ENCODE results near the gene MTCL1.
"Not testable (repeated sequence)": the region's sequence is repeated elsewhere in the genome, so short reads cannot be mapped to it uniquely, and the experiment has no call there.

The MTCL1 gene

DNA sequence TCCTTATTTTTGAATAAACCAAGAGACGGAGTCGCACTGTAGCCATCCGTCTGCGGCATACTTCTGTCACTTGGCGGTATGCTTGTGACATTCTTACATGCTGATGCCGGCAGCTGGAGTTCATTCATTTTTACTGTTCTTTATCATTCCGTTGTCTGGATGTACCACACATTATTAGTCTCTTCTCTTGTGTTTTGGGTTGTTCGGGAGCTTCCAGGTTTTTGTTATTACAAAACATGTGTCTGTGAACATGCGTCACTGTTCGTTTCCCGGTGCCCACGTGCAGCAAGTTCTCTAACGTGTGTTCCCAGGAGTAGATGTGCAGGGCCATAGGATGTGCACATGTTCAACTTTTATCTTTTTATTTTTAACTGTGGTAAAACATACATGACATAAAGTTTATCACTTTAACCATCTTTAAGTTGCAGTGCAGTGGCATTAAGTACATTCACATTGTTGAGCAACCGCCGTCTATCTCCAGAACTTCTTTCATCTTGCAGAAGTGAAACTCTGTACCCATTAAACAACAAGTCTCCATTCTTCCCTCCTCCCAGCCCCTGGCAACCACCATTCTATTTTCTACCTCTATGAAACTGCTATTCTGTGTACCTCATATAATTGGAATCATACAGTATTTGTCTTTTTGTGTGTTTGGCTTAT, 40.1 kb downstream of the MTCL1 start:
- no peak for DNase-seq

- no peak for DNase-seq
Observed at GRCh38 chr18:8747440-8747937, 42.1 kb downstream of the MTCL1 start.

DNA sequence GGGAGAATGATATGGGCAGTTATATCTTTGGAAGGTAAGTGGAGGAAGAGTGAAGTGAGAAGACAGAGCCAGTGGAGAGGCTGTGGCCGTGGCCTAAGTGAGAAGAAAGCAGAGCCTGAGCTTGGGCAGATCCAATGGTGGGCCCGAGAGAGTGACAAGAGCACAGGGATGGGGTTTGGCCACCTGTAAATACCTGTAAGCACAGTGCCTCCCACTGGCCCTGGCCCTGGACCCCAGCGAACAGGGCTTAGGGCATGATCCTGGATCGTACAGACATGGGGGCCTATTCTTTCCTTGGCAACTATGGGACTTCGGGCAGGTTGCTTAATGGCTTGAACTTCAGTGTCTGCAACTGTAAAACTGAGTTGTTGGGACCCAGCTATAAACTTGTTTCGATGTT, 44.1 kb downstream of the MTCL1 start:
- DNase-seq: no peak

GRCh38 chr18:8750954-8751415, 45.6 kb downstream of the MTCL1 start:
- no peak for DNase-seq

- DNase-seq: no peak
Observed at GRCh38 chr18:8751692-8752091, 46.3 kb downstream of the MTCL1 start.

DNA sequence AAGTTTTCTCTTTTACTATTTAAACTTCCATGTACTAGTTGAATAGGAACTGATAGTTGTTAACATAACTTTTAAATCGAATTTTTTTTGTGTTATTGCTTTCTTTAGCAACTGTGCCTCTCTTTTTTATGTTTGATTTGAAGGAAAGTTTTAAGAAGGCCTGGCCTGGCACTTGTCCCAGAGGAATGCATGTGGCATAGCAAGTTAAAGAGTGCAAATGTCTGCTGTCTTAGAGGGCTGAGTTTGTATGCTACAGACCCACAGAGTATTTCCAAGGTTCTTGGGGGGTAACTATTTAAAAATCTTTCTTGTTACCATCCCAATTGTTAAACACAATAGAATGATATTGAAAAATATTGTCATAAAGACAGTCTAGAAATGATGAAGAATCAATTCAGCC, 47.0 kb downstream of the MTCL1 start:
- no peak for DNase-seq

DNA sequence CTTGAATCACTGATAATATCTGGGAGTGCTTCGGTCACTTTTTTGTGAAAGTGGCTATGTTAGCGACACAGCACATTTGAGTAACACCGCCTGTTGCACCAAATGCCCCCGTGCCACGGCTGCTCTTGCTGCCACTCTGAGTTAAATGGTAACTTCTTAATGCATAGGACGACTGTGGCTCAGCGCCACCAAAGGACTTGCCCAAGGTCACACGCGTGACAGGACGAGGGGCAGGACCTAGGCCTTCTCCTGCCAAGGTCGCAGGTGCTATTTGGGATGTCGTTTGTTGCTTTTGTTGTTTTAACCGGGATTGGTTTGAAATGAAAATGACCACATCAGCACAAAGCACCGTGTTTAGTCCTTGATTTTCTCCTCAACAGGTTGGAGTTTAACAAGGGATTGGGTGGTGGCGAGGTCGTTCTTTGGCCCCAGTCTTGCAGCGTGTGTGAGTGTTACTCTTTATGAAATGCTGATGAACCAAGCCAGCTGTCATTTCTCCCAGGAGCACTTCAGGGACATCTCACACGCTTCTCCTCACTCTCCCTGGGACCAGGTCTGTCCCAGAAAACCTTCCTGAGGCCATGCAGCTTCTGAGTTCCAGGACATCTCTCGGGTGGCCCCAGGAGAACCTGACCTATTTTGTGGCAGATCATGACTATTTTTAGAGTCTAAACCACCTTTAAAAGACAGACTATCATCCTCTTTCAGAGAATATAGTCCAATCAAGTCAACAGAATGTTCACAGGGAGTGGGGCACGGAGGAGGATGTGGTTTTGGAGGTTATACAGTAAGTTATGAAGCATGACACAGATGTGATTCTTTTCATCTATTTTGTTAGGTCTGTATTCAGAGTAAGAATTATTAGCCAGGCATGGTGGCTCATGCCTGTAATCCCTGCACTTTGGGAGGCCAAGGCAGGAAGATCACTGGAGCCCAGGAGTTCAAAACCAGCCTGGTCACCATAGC, 49.9 kb downstream of the MTCL1 start:
- DNase-seq: peak; percentile 10

DNA sequence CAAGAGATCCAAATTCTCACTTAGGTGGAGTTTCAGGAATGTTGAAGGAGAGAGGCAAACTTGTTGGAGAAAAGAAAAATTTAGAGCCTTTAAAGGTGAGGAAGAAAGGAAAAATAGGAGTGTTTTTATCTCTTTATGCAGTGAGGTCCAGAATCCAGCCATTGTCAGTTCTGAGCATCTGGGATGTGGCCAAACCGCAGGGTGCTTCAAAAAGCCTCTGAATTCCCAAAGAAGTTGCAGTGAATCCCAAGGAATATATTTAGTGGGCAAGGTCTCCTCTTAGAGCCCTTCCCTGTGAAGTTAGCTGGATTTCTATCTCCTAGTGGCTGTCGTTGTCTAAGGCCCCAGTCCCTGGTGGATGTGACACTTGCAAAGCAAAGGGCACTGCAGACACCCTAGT, 51.2 kb downstream of the MTCL1 start:
- no peak for DNase-seq

- no peak for DNase-seq
Observed at GRCh38 chr18:8757396-8757997, 52.1 kb downstream of the MTCL1 start.

DNA sequence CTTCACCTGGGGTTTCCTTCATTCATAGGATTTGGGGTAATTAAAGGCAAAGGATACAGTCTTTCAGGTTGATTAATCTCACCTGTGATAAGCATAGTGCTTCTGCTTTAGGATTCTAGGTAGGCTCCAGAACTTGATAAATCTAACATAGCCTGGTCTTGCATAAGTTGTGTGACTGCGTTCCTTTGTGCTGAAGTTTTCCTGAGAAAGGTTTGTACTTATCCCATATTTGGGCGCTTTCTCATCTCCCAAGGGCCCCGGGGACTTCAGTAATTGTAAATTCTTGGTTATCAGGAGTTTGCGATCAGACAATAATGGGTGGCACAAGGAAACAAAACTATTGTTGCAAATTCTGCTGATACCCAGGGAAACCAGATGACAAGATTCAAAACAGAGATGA, 53.1 kb downstream of the MTCL1 start:
- DNase-seq: no peak

DNA sequence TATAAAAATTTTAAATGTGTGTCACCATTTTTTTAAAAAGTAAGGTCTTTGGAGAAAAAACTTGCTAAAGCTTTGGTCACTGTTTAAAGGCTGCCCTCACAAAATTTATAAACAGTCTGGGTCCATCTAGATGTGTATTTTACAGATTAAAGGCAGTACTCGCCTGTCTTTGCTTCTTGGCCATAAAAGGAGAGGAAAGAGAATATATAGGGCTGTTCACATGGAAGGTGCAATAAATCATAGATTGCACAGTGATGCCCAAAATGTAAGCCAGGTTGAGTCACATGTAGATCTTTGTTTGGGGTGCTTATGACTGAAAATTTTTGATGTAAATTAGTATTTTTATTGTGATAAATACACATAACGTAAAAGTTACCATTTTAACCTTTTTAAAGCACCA, 55.6 kb downstream of the MTCL1 start:
- DNase-seq: no peak

DNA sequence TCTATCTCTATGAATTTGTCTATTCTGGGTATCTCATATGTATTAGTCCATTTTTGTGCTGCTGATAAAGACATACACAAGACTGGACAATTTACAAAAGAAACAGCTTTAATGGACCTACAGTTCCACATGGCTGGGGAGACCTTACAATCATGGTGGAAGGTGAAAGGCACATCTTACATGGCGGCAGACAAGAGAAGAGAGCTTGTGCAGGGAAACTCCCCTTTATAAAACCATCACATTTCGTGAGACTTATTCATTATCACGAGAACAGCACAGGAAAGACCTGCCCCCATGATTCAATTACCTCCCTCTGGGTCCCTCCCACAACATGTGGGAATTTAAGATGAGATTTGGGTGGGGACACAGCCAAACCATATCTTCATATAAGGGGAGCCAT, 56.2 kb downstream of the MTCL1 start:
- DNase-seq: not testable (repeated sequence)

- no peak for DNase-seq
Observed at GRCh38 chr18:8762968-8763367, 57.6 kb downstream of the MTCL1 start.

DNA sequence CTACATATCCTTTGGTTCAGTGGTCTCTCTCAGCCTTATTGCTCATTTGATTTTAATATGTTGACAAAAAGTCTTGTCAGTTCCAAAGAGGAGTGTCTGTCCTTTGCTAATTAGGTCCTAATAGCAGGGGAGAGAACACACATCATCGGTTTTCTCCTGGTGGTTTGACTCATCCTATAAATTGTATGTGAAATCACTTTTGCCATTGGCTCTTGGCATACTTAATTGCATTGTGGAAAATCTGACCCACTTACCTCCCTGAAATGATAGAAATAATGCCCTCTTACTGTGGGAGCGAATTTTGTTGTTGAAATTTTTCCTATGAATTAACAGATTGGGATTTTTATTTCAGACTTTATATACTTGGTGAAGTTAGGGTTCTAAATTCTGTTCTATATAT, 58.3 kb downstream of the MTCL1 start:
- no peak for DNase-seq

DNA sequence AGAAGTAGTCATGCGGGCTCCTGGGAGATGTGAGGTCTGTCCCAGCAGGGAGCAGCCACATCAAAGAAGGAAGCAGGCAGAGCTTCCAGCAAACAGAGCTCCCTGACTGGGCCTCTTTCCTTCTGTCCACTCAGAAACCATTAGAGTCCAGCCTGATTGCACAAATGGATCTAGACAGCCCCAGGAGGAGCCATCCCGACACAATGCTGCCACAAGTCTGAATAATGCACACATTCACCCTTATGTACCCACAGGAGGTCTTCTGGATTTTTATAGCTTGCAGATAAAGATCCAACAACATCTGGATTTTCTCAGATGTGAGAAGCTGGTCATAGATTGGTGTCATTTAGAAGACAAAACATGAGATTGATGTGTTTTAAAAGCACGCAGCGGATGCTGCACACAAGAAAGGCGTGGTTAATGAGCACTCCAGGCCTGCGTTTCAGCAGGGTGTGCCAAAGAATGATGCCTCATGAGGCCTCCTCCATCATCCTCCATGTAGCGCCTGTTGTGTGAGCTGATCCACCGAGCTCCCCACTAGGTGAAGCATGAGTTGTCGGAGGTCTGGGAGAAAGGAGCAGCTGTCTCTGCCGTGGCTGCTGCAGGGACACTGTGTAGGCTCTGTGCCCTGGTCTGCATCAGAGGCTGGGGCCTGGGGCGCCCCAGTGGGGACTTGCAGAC, 60.6 kb downstream of the MTCL1 start:
- no peak for DNase-seq

GRCh38 chr18:8766559-8767293, 61.4 kb downstream of the MTCL1 start:
- no peak for DNase-seq

- DNase-seq: no peak
Observed at GRCh38 chr18:8767340-8767739, 62.0 kb downstream of the MTCL1 start.

GRCh38 chr18:8769509-8770095, 64.2 kb downstream of the MTCL1 start:
- DNase-seq: no peak

- no peak for DNase-seq
Observed at GRCh38 chr18:8770657-8771056, 65.3 kb downstream of the MTCL1 start.

GRCh38 chr18:8771930-8772329, 66.6 kb downstream of the MTCL1 start:
- no peak for DNase-seq

DNA sequence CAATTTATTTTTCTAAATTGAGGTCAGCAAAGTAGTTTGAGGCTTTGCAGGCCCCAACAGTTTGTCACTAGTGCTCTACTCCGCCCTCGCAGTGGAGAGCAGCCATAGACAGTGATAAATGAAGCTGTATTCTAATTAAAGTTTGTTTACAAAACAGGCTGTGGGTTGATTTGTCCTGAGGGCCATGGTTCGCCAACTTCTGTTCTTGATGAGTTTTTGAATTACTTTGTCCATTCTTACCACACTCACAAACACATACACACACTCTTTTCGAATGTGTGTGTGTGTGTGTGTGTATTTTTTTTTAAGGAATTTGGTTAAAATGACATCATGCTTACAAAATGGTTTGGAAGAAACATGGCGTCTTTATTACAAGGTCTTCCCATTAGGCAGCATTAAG, 68.6 kb downstream of the MTCL1 start:
- DNase-seq: no peak

Data from stimulated activated CD4-positive, alpha-beta T cell treated with anti-CD3 and anti-CD28 coated beads, Interleukin-4, amount 100 ng/mL, for 1 hour (primary cell).